Tibial nerve (tissue), 4 donors: ENCODE data around the gene CFAP70. TPM values are rescaled to one million over a fixed set of nuclear protein-coding genes. Genes with fewer than 3 reads are reported as not detected.

Experiments
- DNase-seq, 2 donors: peaks; one replicate each; pipeline ENCODE4 v3.0.0-alpha.2; 2019; ENCODE audit warnings: low spot score in 2 of 2
- H3K27ac ChIP-seq, 4 donors: fragments of 200-600 bp; sonication (generic) in 3 of 4; one replicate each; pipeline ENCODE4 v1.5.1; 2017 to 2019; ENCODE audit warnings: mild to moderate bottlenecking in 1 of 4
- H3K27me3 ChIP-seq, 2 donors: fragments of 200-600 bp; sonication (generic) in 1 of 2; one replicate each; pipeline versions ENCODE4 v1.5.1 to v1.6.0; 2017 to 2019
- H3K36me3 ChIP-seq, 3 donors: fragments of 200-600 bp; sonication (generic); one replicate each; pipeline ENCODE4 v1.5.1; 2018 to 2019
- H3K4me1 ChIP-seq, 4 donors: fragments of 200-600 bp; sonication (generic) in 3 of 4; one replicate each; pipeline ENCODE4 v1.5.1; 2017 to 2019
- H3K4me3 ChIP-seq, 4 donors: fragments of 200-600 bp; sonication (generic) in 3 of 4; one replicate each; pipeline ENCODE4 v1.5.1; 2017 to 2019; ENCODE audit warnings: mild to moderate bottlenecking in 1 of 4, moderate library complexity in 1 of 4
- H3K9me3 ChIP-seq, 4 donors: fragments of 200-600 bp; sonication (generic) in 3 of 4; one replicate each; pipeline ENCODE4 v1.5.1; 2017 to 2019
- EP300 ChIP-seq, 2 donors: sonication (generic); formaldehyde crosslinking; IDR thresholded peaks; one replicate each; pipeline ENCODE4 v1.6.1; 2017; ENCODE audit warnings: antibody characterized with exemption in 2 of 2, mild to moderate bottlenecking in 1 of 2
- POLR2A ChIP-seq, 2 donors: fragments of 450-650 bp; IDR thresholded peaks; one replicate each; pipeline ENCODE4 v1.6.1; 2017; ENCODE audit warnings: antibody characterized with exemption in 2 of 2, mild to moderate bottlenecking in 2 of 2, moderate library complexity in 2 of 2
- WGBS, 2 donors: methylation state at CpG; one replicate each; pipeline ENCODE4 v1.1.5; 2018; 5-methylcytosine and 5-hydroxymethylcytosine counted together
- total RNA-seq, 4 donors: library from RNA; depleted of rRNA; stranded (reverse); fragments of >200 nt; gene quantifications; one replicate each; pipeline ENCODE4 v1.1.0, GENCODE V29; 2016
- TF ChIP-seq, protein P1 (sequence below), 5 experiments: fragments of 200-600 bp in 3 of 5; fragments of 450-650 bp in 2 of 5; sonication (generic) in 3 of 5; IDR thresholded peaks; one replicate each; pipeline ENCODE4 v1.5.1; 2016 to 2019; ENCODE audit warnings: antibody characterized with exemption in 5 of 5, mild to moderate bottlenecking in 3 of 5, moderate library complexity in 2 of 5

Gene CFAP70
- total RNA-seq, 4 donors from 2014 or later: 3.8 to 14.9 (median 6.6) TPM

- Histone ChIP-seq H3K27ac (no peak overlapping the region), H3K9me3 (no peaks in the 10 kb centered on the region), H3K27me3 (no peaks in the 10 kb centered on the region), H3K36me3 (peaks cover 0 to 49% (median 0%) of the 10 kb centered on the region in 3 donors), H3K4me1 (no peaks in the 10 kb centered on the region), H3K4me3 (no peak overlapping the region)
- no peak for TF ChIP-seq EP300 (IDR thresholded peaks at IDR 0.05)
- no peak for TF ChIP-seq POLR2A (IDR thresholded peaks at IDR 0.05)
- TF ChIP-seq, protein P1, sequence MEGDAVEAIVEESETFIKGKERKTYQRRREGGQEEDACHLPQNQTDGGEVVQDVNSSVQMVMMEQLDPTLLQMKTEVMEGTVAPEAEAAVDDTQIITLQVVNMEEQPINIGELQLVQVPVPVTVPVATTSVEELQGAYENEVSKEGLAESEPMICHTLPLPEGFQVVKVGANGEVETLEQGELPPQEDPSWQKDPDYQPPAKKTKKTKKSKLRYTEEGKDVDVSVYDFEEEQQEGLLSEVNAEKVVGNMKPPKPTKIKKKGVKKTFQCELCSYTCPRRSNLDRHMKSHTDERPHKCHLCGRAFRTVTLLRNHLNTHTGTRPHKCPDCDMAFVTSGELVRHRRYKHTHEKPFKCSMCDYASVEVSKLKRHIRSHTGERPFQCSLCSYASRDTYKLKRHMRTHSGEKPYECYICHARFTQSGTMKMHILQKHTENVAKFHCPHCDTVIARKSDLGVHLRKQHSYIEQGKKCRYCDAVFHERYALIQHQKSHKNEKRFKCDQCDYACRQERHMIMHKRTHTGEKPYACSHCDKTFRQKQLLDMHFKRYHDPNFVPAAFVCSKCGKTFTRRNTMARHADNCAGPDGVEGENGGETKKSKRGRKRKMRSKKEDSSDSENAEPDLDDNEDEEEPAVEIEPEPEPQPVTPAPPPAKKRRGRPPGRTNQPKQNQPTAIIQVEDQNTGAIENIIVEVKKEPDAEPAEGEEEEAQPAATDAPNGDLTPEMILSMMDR (IDR thresholded peaks at IDR 0.05): no peak
- DNase-seq: no peak
- WGBS, 2 donors: 84 to 86% methylated on average over 3 of the region's 3 CpGs
Measured at GRCh38 chr10:73228247-73228646, 130.4 kb downstream of the CFAP70 start.

DNA sequence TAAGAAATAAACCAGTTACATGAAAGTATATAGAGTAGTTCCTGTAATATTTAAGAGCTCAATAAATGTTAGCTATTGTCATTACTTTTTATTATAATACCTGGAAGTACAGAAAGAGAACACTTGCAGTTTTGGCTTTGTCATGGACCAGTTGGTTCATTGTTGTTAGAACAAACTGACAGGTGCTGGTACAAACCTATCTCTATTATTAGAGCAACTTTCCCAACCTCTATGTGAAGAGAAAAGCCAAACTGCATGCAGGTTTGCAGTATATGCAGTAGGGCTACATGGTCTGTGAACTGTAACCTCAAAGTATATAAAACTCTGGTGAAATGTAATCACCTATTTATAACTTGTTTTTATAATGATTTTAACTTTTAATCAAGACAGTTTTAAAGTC lies 132.0 kb downstream of the CFAP70 start:
- DNase-seq: no peak
- no peak overlapping the region for H3K27ac ChIP-seq
- no peak overlapping the region for H3K4me3 ChIP-seq
- TF ChIP-seq POLR2A (IDR thresholded peaks at IDR 0.05): no peak
- no peaks in the 10 kb centered on the region for H3K4me1 ChIP-seq
- no peaks in the 10 kb centered on the region for H3K9me3 ChIP-seq
- H3K36me3 ChIP-seq: peaks cover 0 to 37% (median 0%) of the 10 kb centered on the region in 3 donors
- no peaks in the 10 kb centered on the region for H3K27me3 ChIP-seq

DNA sequence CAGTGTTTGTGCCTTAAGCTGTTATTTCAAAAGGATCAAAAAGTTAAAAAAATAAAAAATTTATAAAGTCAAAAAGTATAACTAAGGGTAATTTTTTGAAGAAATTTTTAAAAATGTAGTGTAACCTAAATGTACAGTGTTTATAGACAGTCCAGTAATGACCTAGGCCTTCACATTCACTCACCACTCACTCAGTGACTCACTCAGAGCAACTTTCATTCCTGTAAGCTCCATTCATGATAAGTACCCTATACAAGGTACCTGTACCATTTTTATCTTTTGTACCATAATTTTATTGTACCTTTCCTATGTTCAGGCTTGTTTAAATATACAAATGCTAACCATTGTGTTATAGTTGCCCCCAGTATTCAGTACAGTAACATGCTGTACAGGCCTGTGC lies 133.1 kb downstream of the CFAP70 start:
- Histone ChIP-seq H3K36me3 (peaks cover 0 to 28% (median 0%) of the 10 kb centered on the region in 3 donors), H3K27ac (no peak overlapping the region), H3K27me3 (no peaks in the 10 kb centered on the region), H3K4me1 (no peaks in the 10 kb centered on the region), H3K9me3 (no peaks in the 10 kb centered on the region), H3K4me3 (no peak overlapping the region)
- TF ChIP-seq EP300 (IDR thresholded peaks at IDR 0.05) (no peak), POLR2A (IDR thresholded peaks at IDR 0.05) (no peak)
- no peak for DNase-seq

- Histone ChIP-seq H3K4me3 (no peak overlapping the region), H3K36me3 (peaks cover 0 to 22% (median 0%) of the 10 kb centered on the region in 3 donors), H3K9me3 (no peaks in the 10 kb centered on the region), H3K27ac (no peak overlapping the region), H3K4me1 (peaks cover 0 to 3% (median 0%) of the 10 kb centered on the region in 4 donors), H3K27me3 (no peaks in the 10 kb centered on the region)
- 95 to 100% methylated on average over 1 of the region's 1 CpG for WGBS, 2 donors
- TF ChIP-seq POLR2A (IDR thresholded peaks at IDR 0.05): no peak
- no peak for TF ChIP-seq EP300 (IDR thresholded peaks at IDR 0.05)
- TF ChIP-seq, protein P1 (IDR thresholded peaks at IDR 0.05): no peak
- no peak for DNase-seq
Measured at GRCh38 chr10:73220989-73221388, 137.7 kb downstream of the CFAP70 start.

- H3K9me3 ChIP-seq: no peaks in the 10 kb centered on the region
- H3K27me3 ChIP-seq: no peaks in the 10 kb centered on the region
- no peak overlapping the region for H3K4me3 ChIP-seq
- peaks cover 0 to 22% (median 0%) of the 10 kb centered on the region in 3 donors for H3K36me3 ChIP-seq
- H3K4me1 ChIP-seq: peaks cover 0 to 3% (median 0%) of the 10 kb centered on the region in 4 donors
- no peak for TF ChIP-seq EP300 (IDR thresholded peaks at IDR 0.05)
- TF ChIP-seq POLR2A (IDR thresholded peaks at IDR 0.05): no peak
- TF ChIP-seq, protein P1 (IDR thresholded peaks at IDR 0.05): no peak
- DNase-seq: no peak
- no peak overlapping the region for H3K27ac ChIP-seq
Measured at GRCh38 chr10:73219384-73219783, 139.3 kb downstream of the CFAP70 start.

- no peak for TF ChIP-seq EP300 (IDR thresholded peaks at IDR 0.05)
- TF ChIP-seq, protein P1 (IDR thresholded peaks at IDR 0.05): peak in 1 of 5 experiments; percentile 10
- TF ChIP-seq POLR2A (IDR thresholded peaks at IDR 0.05): no peak
- no peak overlapping the region for H3K27ac ChIP-seq
- H3K4me1 ChIP-seq: peaks cover 0 to 3% (median 0%) of the 10 kb centered on the region in 4 donors
- no peak overlapping the region for H3K4me3 ChIP-seq
- no peak for DNase-seq
- 85 to 92% methylated on average over 2 of the region's 2 CpGs for WGBS, 2 donors
- H3K36me3 ChIP-seq: peaks cover 0 to 22% (median 0%) of the 10 kb centered on the region in 3 donors
- H3K27me3 ChIP-seq: no peaks in the 10 kb centered on the region
- H3K9me3 ChIP-seq: no peaks in the 10 kb centered on the region
Measured at GRCh38 chr10:73218431-73219191, 140.1 kb downstream of the CFAP70 start.
